ENCODE results near the gene NCAM2. TPM values are rescaled to one million over a fixed set of nuclear protein-coding genes. Genes with fewer than 3 reads are reported as not detected.

The NCAM2 gene
- polyA plus RNA-seq, 1 experiment = 7.7 TPM

GRCh38 chr21:21232320-21232719 lies 234.1 kb downstream of the NCAM2 start:
- DNase-seq (ENCODE audit: low read depth, low spot score) = peak; percentile 29
- Histone ChIP-seq H3K27ac (ENCODE audit: low read depth, low read length) (no peak overlapping the region), H3K27me3 (ENCODE audit: control insufficient read depth, insufficient read depth, low read length) (no peaks in the 10 kb centered on the region), H3K4me3 (ENCODE audit: low read depth, low read length) (no peak overlapping the region), H3K9me3 (ENCODE audit: control insufficient read depth, insufficient read depth, low read length) (no peaks in the 10 kb centered on the region)
- peak; percentile 70 for TF ChIP-seq CTCF (IDR thresholded peaks at IDR 0.05; ENCODE audit: low read depth, low read length)
- POLR2A ChIA-PET = interaction anchor here (1.0 kb wide), 1 partner anchor 689 kb away, joined by 3 read pairs; no protein-coding TSS in a partner anchor
- CTCF ChIA-PET = interaction anchor here (0.7 to 3.2 kb wide), 15 partner anchors 10 to 1559 kb away, joined by 3 to 27 read pairs (median 4); no protein-coding TSS in a partner anchor

DNA sequence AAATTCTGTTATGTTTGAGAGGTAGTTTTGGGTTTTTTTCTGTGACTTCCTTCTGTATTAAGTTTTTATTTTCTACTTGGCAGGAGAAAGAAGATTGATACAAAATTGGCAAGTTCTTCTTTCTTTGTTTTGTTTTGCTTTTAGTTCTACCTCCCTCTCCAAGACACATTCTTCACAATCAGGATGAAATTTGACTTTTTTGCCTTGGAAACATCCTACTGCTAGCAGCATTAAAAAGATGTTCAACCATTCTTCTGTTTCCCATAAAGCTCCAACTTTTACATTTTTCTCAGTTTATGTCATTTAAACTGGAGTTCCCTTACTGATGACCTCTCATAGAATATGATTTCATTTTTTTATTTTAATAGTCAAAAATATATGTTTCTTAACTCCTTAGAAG lies 234.8 kb downstream of the NCAM2 start:
- Histone ChIP-seq H3K27me3 (ENCODE audit: control insufficient read depth, insufficient read depth, low read length) (no peaks in the 10 kb centered on the region), H3K9me3 (ENCODE audit: control insufficient read depth, insufficient read depth, low read length) (no peaks in the 10 kb centered on the region), H3K4me3 (ENCODE audit: low read depth, low read length) (no peak overlapping the region), H3K27ac (ENCODE audit: low read depth, low read length) (no peak overlapping the region)
- ChIA-PET CTCF (interaction anchor here (1.2 to 3.2 kb wide), 11 partner anchors 10 to 689 kb away, joined by 3 to 27 read pairs (median 4); no protein-coding TSS in a partner anchor), POLR2A (no interaction called here)
- no peak for DNase-seq (ENCODE audit: low read depth, low spot score)
- no peak for TF ChIP-seq CTCF (IDR thresholded peaks at IDR 0.05; ENCODE audit: low read depth, low read length)

- CTCF ChIA-PET = no interaction called here
- no peak for DNase-seq (ENCODE audit: low read depth, low spot score)
- Histone ChIP-seq H3K4me3 (ENCODE audit: low read depth, low read length) (no peak overlapping the region), H3K9me3 (ENCODE audit: control insufficient read depth, insufficient read depth, low read length) (no peaks in the 10 kb centered on the region), H3K27me3 (ENCODE audit: control insufficient read depth, insufficient read depth, low read length) (no peaks in the 10 kb centered on the region), H3K27ac (ENCODE audit: low read depth, low read length) (no peak overlapping the region)
- POLR2A ChIA-PET = no interaction called here
- no peak for TF ChIP-seq CTCF (IDR thresholded peaks at IDR 0.05; ENCODE audit: low read depth, low read length)
Observed at GRCh38 chr21:21236996-21237395, 238.8 kb downstream of the NCAM2 start.

DNA sequence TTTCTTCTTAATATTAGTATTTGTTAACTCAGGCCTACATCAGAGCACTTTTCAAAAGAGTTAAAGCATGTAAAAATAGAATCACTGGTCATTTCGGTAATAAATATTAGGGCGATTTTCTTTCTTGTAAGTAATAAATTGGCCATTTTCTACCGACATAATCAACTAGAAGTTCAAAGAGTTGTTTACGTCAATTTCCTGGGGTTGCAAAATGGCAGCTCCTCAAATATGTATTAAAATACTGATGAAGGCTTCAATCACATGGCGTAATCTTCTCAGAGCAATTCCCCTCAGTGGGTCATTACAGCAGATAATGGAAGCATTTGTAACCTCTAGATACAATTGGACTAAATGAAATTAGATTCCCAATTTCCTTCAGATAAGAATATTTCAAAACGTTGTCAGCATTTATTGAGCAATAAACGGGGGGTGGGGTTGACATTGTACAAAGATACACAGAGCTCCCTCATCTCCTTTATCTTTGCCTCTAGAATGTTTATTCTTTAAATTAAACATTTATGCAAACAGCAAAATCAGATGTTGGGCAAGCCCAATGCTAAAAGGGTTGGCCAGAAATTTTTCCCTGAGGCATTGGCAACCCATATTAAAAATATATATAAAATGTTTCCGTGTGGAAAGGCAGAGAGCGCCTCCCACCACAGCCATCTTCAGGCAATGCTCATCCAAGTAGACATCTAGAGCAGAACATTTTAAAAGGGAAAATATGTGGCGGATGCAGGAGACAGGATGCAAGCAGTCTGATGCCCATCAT lies 240.6 kb downstream of the NCAM2 start:
- H3K4me3 ChIP-seq (ENCODE audit: low read depth, low read length) = no peak overlapping the region
- DNase-seq (ENCODE audit: low read depth, low spot score) = no peak
- H3K27me3 ChIP-seq (ENCODE audit: control insufficient read depth, insufficient read depth, low read length) = no peaks in the 10 kb centered on the region
- POLR2A ChIA-PET = interaction anchor here (0.5 kb wide), 1 partner anchor 450 kb away, joined by 3 read pairs; no protein-coding TSS in a partner anchor
- no peak overlapping the region for H3K27ac ChIP-seq (ENCODE audit: low read depth, low read length)
- TF ChIP-seq CTCF (IDR thresholded peaks at IDR 0.05; ENCODE audit: low read depth, low read length) = no peak
- CTCF ChIA-PET = no interaction called here
- no peaks in the 10 kb centered on the region for H3K9me3 ChIP-seq (ENCODE audit: control insufficient read depth, insufficient read depth, low read length)

DNA sequence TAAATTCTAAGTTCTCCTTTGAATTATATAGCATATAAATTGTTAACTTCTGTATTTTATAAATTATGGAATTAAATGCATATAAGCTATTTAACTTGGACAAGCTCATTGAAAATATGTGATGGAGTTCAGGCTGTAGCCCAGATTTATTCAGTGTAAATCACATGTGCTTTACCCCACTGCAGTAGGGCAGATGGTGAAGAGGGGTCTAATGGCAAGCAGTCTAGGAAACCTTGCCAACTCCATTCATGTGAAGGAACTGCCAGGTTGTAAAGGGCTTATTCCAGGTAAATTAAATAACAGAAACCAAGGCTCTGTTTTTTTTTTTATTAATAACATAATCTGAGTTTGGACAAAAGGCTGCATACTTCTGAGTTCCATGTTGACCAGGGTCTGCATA lies 243.2 kb downstream of the NCAM2 start:
- POLR2A ChIA-PET = interaction anchor here (0.6 to 0.7 kb wide), 2 partner anchors 133 to 636 kb away, joined by 3 read pairs; no protein-coding TSS in a partner anchor
- Histone ChIP-seq H3K9me3 (ENCODE audit: control insufficient read depth, insufficient read depth, low read length) (no peaks in the 10 kb centered on the region), H3K27ac (ENCODE audit: low read depth, low read length) (no peak overlapping the region), H3K27me3 (ENCODE audit: control insufficient read depth, insufficient read depth, low read length) (no peaks in the 10 kb centered on the region), H3K4me3 (ENCODE audit: low read depth, low read length) (no peak overlapping the region)
- CTCF ChIA-PET = no interaction called here
- no peak for DNase-seq (ENCODE audit: low read depth, low spot score)
- no peak for TF ChIP-seq CTCF (IDR thresholded peaks at IDR 0.05; ENCODE audit: low read depth, low read length)
